ENCODE results near the gene NBPF1. TPM values are rescaled to one million over a fixed set of nuclear protein-coding genes. Genes with fewer than 3 reads are reported as not detected.
A peak's percentile ranks its signal among the peaks of the same experiment; 100 is the strongest.
"Not testable (repeated sequence)": the region's sequence is repeated elsewhere in the genome, so short reads cannot be mapped to it uniquely, and the experiment has no call there.

The NBPF1 gene
- total and polyA plus RNA-seq, 9 of the 15 experiments (the other 6 are each of a cell fraction or from before 2014, with no cell fraction given) = 5.2 to 42.6 (median 24.1) TPM

GRCh38 chr1:16645271-16646060, 32.1 kb upstream of the NBPF1 start:
- FAIRE-seq; in situ Hi-C loops (cut with MboI); H3K27me3 ChIP-seq (ENCODE audit: control insufficient read depth in 2 of 2, insufficient read depth in 2 of 2, low read length in 2 of 2); H4K20me1 ChIP-seq (replicated peaks; ENCODE audit: control insufficient read depth, insufficient read depth, low read length); H3K9me3 ChIP-seq (replicated peaks; ENCODE audit: control insufficient read depth, insufficient read depth, low read depth, low read length); intact Hi-C loops (cut with micrococcal nuclease); BruUV-seq (replicated peaks); H3K9me1 ChIP-seq (ENCODE audit: control insufficient read depth, insufficient read depth, low read length); TF ChIP-seq CEBPG (tag; conservative IDR thresholded peaks at IDR 0.05 in 1 of 2, IDR thresholded peaks at IDR 0.05 in 1 of 2); ID3 (CRISPR knock-in tag; IDR thresholded peaks at IDR 0.05): not testable (repeated sequence)
- H3K27ac ChIP-seq (ENCODE audit: extremely low read depth, low read depth, low read length) = peak overlapping the region; percentile 75
- H3K79me2 ChIP-seq (ENCODE audit: control insufficient read depth, insufficient read depth, low read length) = peaks cover 43% of the 10 kb centered on the region
- peak overlapping the region; percentile 76 to 97 for H3K9ac ChIP-seq (ENCODE audit: insufficient read depth in 1 of 2, low read depth in 2 of 2, low read length in 2 of 2)
- H3K36me3 ChIP-seq (ENCODE audit: control insufficient read depth, insufficient read depth, low read length) = peaks cover 23% of the 10 kb centered on the region
- H2AFZ ChIP-seq (ENCODE audit: low read depth, low read length) = peak overlapping the region; percentile 88
- H3K4me1 ChIP-seq (replicated peaks in 1 of 2; ENCODE audit: control insufficient read depth in 2 of 2, insufficient read depth in 2 of 2, low read length in 2 of 2) = peaks cover 20 to 47% of the 10 kb centered on the region in 2 experiments
- peak overlapping the region; percentile 50 for H3K4me3 ChIP-seq
- POLR2A ChIA-PET = interaction anchor here (0.6 to 4.8 kb wide), 7 partner anchors 10 to 1506 kb away, joined by 3 to 37 read pairs (median 4); no protein-coding TSS in a partner anchor
- CTCF ChIA-PET (ENCODE audit: low intra/inter-chr PET ratio) = interaction anchor here (0.6 kb wide), 1 partner anchor 821 kb away, joined by 3 read pairs; no protein-coding TSS in a partner anchor
- ATAC-seq (peak; percentile 27), DNase-seq (ENCODE audit: extremely low read depth in 1 of 4, low spot score in 3 of 4) (peak; percentile 67 to 79 (median 74))
- 79% methylated on average over 7 of the region's 7 CpGs for WGBS (ENCODE audit: insufficient coverage, low coverage, missing lambda C conversion rate)
- peak overlapping the region; percentile 82 for H3K4me2 ChIP-seq (ENCODE audit: insufficient read depth, low read length)
- TF ChIP-seq DPF2 (IDR thresholded peaks at IDR 0.05) (peak; percentile 73), LEF1 (IDR thresholded peaks at IDR 0.05) (0 out of 2 replicates have a peak, but pooled peaks have one; percentile 20), FOXK1 (CRISPR knock-in tag; IDR thresholded peaks at IDR 0.05; ENCODE audit: borderline replicate concordance) (0 out of 2 replicates have a peak, but pooled peaks have one; percentile 6), E2F3 (CRISPR knock-in tag; IDR thresholded peaks at IDR 0.05) (0 out of 2 replicates have a peak, but pooled peaks have one; percentile 27), MAZ (CRISPR knock-in tag; conservative IDR thresholded peaks at IDR 0.05 in 1 of 2, IDR thresholded peaks at IDR 0.05 in 1 of 2) (peak in 1 of 2 experiments; percentile 57; a peak in 2 of 4 replicates), HBP1 (CRISPR knock-in tag; IDR thresholded peaks at IDR 0.05) (0 out of 2 replicates have a peak, but pooled peaks have one; percentile 58), PHB (CRISPR knock-in tag; IDR thresholded peaks at IDR 0.05) (peak; percentile 96), CEBPG (CRISPR knock-in tag; IDR thresholded peaks at IDR 0.05) (0 out of 2 replicates have a peak, but pooled peaks have one; percentile 22), CXXC5 (CRISPR knock-in tag; IDR thresholded peaks at IDR 0.05) (peak; percentile 2), RB1 (IDR thresholded peaks at IDR 0.05; ENCODE audit: low read depth) (peak; percentile 84), CC2D1A (IDR thresholded peaks at IDR 0.05) (peak; percentile 8; the same call in 1 of the 2 replicates), ID3 (tag; IDR thresholded peaks at IDR 0.05) (peak; percentile 77; the same call in 1 of the 2 replicates), ZFPM2 (CRISPR knock-in tag; IDR thresholded peaks at IDR 0.05) (0 out of 2 replicates have a peak, but pooled peaks have one; percentile 73), MTA3 (IDR thresholded peaks at IDR 0.05; ENCODE audit: borderline replicate concordance) (peak; percentile 61)
- TF ChIP-seq, protein P1, sequence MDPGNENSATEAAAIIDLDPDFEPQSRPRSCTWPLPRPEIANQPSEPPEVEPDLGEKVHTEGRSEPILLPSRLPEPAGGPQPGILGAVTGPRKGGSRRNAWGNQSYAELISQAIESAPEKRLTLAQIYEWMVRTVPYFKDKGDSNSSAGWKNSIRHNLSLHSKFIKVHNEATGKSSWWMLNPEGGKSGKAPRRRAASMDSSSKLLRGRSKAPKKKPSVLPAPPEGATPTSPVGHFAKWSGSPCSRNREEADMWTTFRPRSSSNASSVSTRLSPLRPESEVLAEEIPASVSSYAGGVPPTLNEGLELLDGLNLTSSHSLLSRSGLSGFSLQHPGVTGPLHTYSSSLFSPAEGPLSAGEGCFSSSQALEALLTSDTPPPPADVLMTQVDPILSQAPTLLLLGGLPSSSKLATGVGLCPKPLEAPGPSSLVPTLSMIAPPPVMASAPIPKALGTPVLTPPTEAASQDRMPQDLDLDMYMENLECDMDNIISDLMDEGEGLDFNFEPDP (CRISPR knock-in tag; IDR thresholded peaks at IDR 0.05) = peak; percentile 92
